Osteoblast (primary cell): Measurements from ENCODE around the gene MICALL2. TPM values are rescaled to one million over a fixed set of nuclear protein-coding genes. Genes with fewer than 3 reads are reported as not detected.
A peak's percentile ranks its signal among the peaks of the same experiment; 100 is the strongest.

ENCODE experiments used
- DNase-seq: peaks from one replicate; pipeline ENCODE4 v3.0.0; 2011; ENCODE audit warnings: low spot score, mixed read lengths; ENCODE audit not compliant: insufficient read length; ENCODE audit errors: missing footprints
- H2AFZ ChIP-seq: 2 replicates; pipeline ENCODE4 v1.6.0; 2011; ENCODE audit warnings: mild to moderate bottlenecking, low read length
- H3K27ac ChIP-seq: 2 replicates; pipeline ENCODE4 v1.5.1; 2011; ENCODE audit warnings: mild to moderate bottlenecking, low read depth, low read length, moderate library complexity
- H3K27me3 ChIP-seq: 2 replicates; pipeline ENCODE4 v1.6.0; 2012; ENCODE audit warnings: mild to moderate bottlenecking, control low read depth, inconsistent platforms, low read length, moderate library complexity; ENCODE audit not compliant: insufficient read depth
- H3K36me3 ChIP-seq: 2 replicates; pipeline ENCODE4 v1.5.1; 2011; ENCODE audit warnings: mild to moderate bottlenecking, low read length, control low read depth, moderate library complexity; ENCODE audit not compliant: insufficient read depth
- H3K4me1 ChIP-seq: 2 replicates; pipeline ENCODE4 v1.5.1; 2011; ENCODE audit warnings: mild to moderate bottlenecking, low read length, control low read depth, moderate library complexity; ENCODE audit not compliant: insufficient read depth
- H3K4me2 ChIP-seq: 2 replicates; pipeline ENCODE4 v1.6.0; 2011; ENCODE audit warnings: mild to moderate bottlenecking, low read length; ENCODE audit not compliant: insufficient read depth
- H3K4me3 ChIP-seq: fragments of 200-600 bp; sonication (generic); 3 replicates; pipeline ENCODE4 v1.5.1; 2012; ENCODE audit warnings: mild to moderate bottlenecking, low read length, inconsistent platforms; ENCODE audit not compliant: insufficient read depth
- H3K79me2 ChIP-seq: 2 replicates; pipeline ENCODE4 v1.6.0; 2012; ENCODE audit warnings: mild to moderate bottlenecking, low read length, control low read depth, inconsistent platforms; ENCODE audit not compliant: insufficient read depth
- H3K9me3 ChIP-seq: 2 replicates; pipeline ENCODE4 v1.5.1; 2011; ENCODE audit warnings: low read depth, low read length, control low read depth
- H4K20me1 ChIP-seq: 2 replicates; pipeline ENCODE4 v1.6.0; 2012; ENCODE audit warnings: mild to moderate bottlenecking, low read length, control low read depth; ENCODE audit not compliant: insufficient read depth
- CTCF ChIP-seq: IDR thresholded peaks from 2 replicates; pipeline ENCODE4 v1.5.1; 2011; ENCODE audit warnings: mild to moderate bottlenecking, low read depth, low read length, moderate library complexity; ENCODE audit errors: extremely low read depth
- total RNA-seq: library from RNA; depleted of rRNA; stranded (reverse); fragments of >200 nt; gene quantifications from 2 replicates; pipeline ENCODE4 v1.2.3, GENCODE V29; 2012

MICALL2 gene
- total RNA-seq, 1 donor = 30.4 TPM

GRCh38 chr7:1503816-1504775 lies 44.8 kb upstream of the MICALL2 start, which contains the start of gene INTS1:
Gene INTS1 (minus strand): TSS chr7:1504389. CDS start chr7:1503960, 429 bp downstream.
- peak within 1 kb of the TSS; percentile 76 for H2AFZ ChIP-seq
- H3K36me3 ChIP-seq = peaks cover 25% of the 10 kb centered on the region
- peak within 1 kb of the TSS; percentile 97 for H3K4me2 ChIP-seq
- DNase-seq = peak; percentile 100
- H4K20me1 ChIP-seq = peaks cover 27% of the 10 kb centered on the region
- peak within 1 kb of the TSS; percentile 93 for H3K4me3 ChIP-seq
- peaks cover 15% of the 10 kb centered on the region for H3K4me1 ChIP-seq
- no peaks in the 10 kb centered on the region for H3K9me3 ChIP-seq
- H3K27me3 ChIP-seq = no peaks in the 10 kb centered on the region
- peak; percentile 52 for TF ChIP-seq CTCF
- H3K27ac ChIP-seq = peak within 1 kb of the TSS; percentile 48
- peaks cover 41% of the 10 kb centered on the region for H3K79me2 ChIP-seq

- Histone ChIP-seq H3K79me2 (peaks cover 41% of the 10 kb centered on the region), H3K4me1 (peaks cover 15% of the 10 kb centered on the region), H3K36me3 (peaks cover 25% of the 10 kb centered on the region), H3K4me3 (peak overlapping the region; percentile 93), H3K4me2 (peak overlapping the region; percentile 97), H3K9me3 (no peaks in the 10 kb centered on the region), H3K27ac (peak overlapping the region; percentile 48), H2AFZ (no peak overlapping the region), H3K27me3 (no peaks in the 10 kb centered on the region), H4K20me1 (peaks cover 27% of the 10 kb centered on the region)
- TF ChIP-seq CTCF = no peak
- no peak for DNase-seq
These were observed 44.1 kb upstream of the MICALL2 start for GRCh38 chr7:1503390-1503789.

GRCh38 chr7:1502845-1503244 lies 43.6 kb upstream of the MICALL2 start:
- Histone ChIP-seq H3K9me3 (no peaks in the 10 kb centered on the region), H2AFZ (no peak overlapping the region), H3K27ac (no peak overlapping the region), H3K79me2 (peaks cover 41% of the 10 kb centered on the region), H3K36me3 (peaks cover 29% of the 10 kb centered on the region), H4K20me1 (peaks cover 27% of the 10 kb centered on the region), H3K27me3 (no peaks in the 10 kb centered on the region), H3K4me1 (peaks cover 15% of the 10 kb centered on the region), H3K4me2 (peak overlapping the region; percentile 97), H3K4me3 (peak overlapping the region; percentile 93)
- no peak for DNase-seq
- no peak for TF ChIP-seq CTCF
